CD4-positive, alpha-beta T cell treated with Interleukin-1 beta for 1 hour (primary cell): ENCODE results near the gene ZMYND11.
A peak's percentile ranks its signal among the peaks of the same experiment; 100 is the strongest.
"Not testable (repeated sequence)": the region's sequence is repeated elsewhere in the genome, so short reads cannot be mapped to it uniquely, and the experiment has no call there.

Source experiments
- DNase-seq, 2 donors: peaks; one replicate each; pipeline ENCODE4 v3.0.0-alpha.2; 2020 to 2022

ZMYND11 gene

GRCh38 chr10:134247-135131 lies 766 bp upstream of the ZMYND11 start:
- peak in 1 of 2 donors; percentile 3 for DNase-seq

- DNase-seq, result peak; percentile 47 to 64
Observed at GRCh38 chr10:135601-136464, 578 bp downstream of the ZMYND11 start.

DNA sequence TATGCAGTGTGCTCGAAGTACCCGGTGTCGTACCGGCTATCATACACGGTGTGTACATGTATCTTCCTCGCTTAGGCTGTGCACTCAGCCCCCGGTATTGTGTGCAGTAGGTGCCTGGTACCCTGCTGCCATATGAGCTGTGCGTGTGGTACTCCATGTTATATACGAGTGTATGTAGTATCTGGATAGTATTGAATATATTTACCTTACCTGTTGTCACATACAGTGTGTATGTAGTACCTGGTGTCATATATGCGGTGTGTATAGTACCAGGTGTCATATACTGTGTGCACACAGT lies 1.2 kb downstream of the ZMYND11 start:
- no peak for DNase-seq

- DNase-seq, result peak; percentile 45 to 57
Observed at GRCh38 chr10:137031-137430, 1.8 kb downstream of the ZMYND11 start.

DNA sequence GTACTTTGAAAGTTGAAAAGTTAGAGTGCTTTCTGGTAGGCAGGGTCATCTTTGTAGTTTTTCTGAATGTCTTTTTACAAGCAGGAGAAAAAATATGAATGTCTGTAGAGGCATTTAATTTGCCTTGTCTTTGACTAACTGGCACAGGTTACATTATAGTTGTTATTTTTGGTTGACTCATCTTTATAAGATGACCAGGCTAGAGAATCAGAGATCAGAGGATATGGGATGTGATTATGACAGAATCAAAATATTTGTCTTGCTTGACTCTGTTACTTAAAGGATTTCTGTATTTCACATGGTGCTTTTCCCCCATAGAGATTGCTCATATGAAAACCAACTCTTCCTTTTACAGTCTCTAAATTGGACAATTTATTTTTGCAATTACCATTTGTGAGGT lies 2.4 kb downstream of the ZMYND11 start:
- no peak for DNase-seq

GRCh38 chr10:142371-142770 lies 7.1 kb downstream of the ZMYND11 start:
- no peak for DNase-seq

- DNase-seq, result no peak
Observed at GRCh38 chr10:152915-153314, 17.7 kb downstream of the ZMYND11 start.

- no peak for DNase-seq
Observed at GRCh38 chr10:154348-154747, 19.1 kb downstream of the ZMYND11 start.

DNA sequence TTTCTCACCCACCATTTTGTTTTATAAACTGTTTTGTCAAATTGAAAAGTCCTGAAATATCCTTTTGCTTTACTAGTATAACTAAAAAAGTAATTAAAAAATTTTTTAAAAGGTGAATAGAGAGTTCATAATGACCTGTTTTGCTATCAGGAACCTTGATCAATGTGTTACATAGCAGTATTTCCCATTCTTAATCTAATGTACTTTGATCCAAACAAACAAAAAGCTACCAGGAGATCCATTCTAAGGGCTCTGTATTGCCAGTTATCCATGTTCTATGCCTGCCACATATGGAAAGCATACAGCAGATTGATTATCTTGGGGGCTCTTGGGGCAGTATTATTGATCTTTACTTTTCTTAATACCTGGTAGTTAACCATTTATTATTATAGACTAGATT lies 32.1 kb downstream of the ZMYND11 start:
- no peak for DNase-seq

DNA sequence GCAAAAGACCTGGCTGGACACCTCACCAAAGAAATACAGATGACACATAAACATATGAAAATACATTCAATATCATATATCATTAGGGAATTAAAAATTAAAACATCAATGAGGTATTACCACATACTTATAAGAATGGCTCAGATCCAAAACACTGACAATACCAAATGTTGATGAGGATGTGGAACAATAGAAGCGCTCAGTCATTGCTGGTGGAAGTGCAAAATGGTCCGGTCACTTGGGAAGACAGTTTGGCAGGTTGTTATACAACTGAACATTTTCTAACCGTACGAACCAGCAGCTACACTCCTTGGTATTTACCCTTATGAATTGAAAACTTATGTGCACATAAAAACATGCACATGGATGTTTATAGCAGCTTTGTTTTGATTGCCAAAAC lies 38.5 kb downstream of the ZMYND11 start:
- DNase-seq, result no peak

- DNase-seq, result no peak
Observed at GRCh38 chr10:176677-177076, 41.4 kb downstream of the ZMYND11 start.

DNA sequence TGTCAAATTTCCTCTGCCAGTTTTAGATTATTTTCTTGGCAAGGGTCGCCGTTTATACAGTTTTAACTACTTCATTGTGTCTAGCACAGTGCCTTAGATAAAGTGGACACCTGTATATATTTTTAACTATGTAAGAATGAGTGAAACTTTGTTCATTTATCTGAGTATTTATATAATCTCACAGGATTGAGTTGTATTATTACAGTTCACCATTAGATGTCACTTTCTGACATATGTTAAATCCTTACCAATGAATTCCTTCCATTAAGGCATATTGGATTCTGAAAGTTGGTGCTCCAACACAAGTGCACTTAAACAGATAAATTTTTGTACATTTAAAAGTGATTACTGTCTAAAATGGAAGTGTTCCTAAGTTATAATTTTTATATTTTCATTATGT lies 43.0 kb downstream of the ZMYND11 start:
- peak in 1 of 2 donors; percentile 16 for DNase-seq

- no peak for DNase-seq
Observed at GRCh38 chr10:178723-179122, 43.5 kb downstream of the ZMYND11 start.

GRCh38 chr10:182441-183201 lies 47.4 kb downstream of the ZMYND11 start:
- no peak for DNase-seq

GRCh38 chr10:184174-184573 lies 48.9 kb downstream of the ZMYND11 start:
- DNase-seq, result no peak

DNA sequence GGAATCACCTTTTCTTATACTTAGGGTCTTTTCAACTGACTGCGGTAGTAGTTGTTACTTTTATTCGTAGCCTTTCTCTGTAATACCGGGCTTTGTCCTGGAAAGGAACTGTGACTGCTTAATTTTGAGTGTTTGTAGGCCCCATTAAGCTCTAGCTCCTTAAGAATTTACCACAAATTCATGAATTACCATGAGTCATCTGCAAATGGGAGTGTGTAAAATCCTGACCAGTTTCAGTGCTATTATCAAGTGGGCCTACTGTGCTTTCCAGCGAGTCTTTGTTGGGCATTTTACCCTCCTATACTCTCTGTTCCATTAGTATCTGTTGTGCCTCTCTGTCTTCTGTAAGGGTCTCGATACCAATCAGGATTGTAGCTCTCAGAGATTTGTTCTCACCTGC lies 49.7 kb downstream of the ZMYND11 start:
- no peak for DNase-seq

- DNase-seq, result not testable (repeated sequence)
Observed at GRCh38 chr10:185571-185970, 50.3 kb downstream of the ZMYND11 start.

DNA sequence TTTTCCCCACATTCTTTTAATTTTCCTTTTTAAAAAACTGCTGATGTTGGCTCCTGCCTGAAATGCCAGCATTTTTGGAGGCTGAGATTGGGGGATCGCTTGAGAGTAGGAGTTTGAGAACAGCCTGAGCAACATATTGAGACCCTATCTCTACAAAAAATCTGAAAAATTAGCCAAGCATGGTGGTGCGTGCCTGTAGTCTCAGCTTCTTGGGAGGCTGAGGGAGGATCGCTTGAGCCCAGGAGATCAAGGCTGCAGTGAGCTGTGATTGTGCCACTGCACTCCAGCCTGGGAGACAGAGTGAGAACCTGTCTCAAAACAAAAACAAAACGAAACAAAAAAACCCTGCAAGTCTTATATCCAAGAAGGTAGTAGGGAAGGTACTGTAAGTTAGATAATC lies 51.7 kb downstream of the ZMYND11 start:
- no peak for DNase-seq

- no peak for DNase-seq
Observed at GRCh38 chr10:188546-188945, 53.3 kb downstream of the ZMYND11 start.

GRCh38 chr10:190216-190615 lies 55.0 kb downstream of the ZMYND11 start:
- DNase-seq, result no peak

GRCh38 chr10:191703-192518 lies 56.7 kb downstream of the ZMYND11 start:
- no peak for DNase-seq

- DNase-seq, result no peak
Observed at GRCh38 chr10:194281-194680, 59.0 kb downstream of the ZMYND11 start.
